ENCODE results near the gene SLC3A2. TPM values are rescaled to one million over a fixed set of nuclear protein-coding genes. Genes with fewer than 3 reads are reported as not detected.
A peak's percentile ranks its signal among the peaks of the same experiment; 100 is the strongest.
"Not testable (repeated sequence)": the region's sequence is repeated elsewhere in the genome, so short reads cannot be mapped to it uniquely, and the experiment has no call there.

The SLC3A2 gene
- total RNA-seq, 3 donors from 2014 or later, result 147 to 214 (median 171) TPM

GRCh38 chr11:62835336-62835735, 45.4 kb upstream of the SLC3A2 start:
- H3K4me1 ChIP-seq, result peaks cover 4 to 13% of the 10 kb centered on the region in 2 donors

GRCh38 chr11:62839050-62839945, 41.4 kb upstream of the SLC3A2 start, which contains the start of gene WDR74:
WDR74 (minus strand) TSS chr11:62839590; CDS start chr11:62839570, 20 bp downstream.
- intact Hi-C loops (cut with DNase I; ENCODE audit: low total_unique reads), result loop anchor here (10.0 kb wide), 1 partner anchor 54 kb away; the partner anchor contains the start of gene TMEM179B

More at GRCh38 chr11:62835336-62835735, 45.4 kb upstream of the SLC3A2 start:
- no peak overlapping the region for H3K4me3 ChIP-seq
- no peaks in the 10 kb centered on the region for H3K9me3 ChIP-seq
- H3K27ac ChIP-seq, result no peak overlapping the region
- TF ChIP-seq CTCF (IDR thresholded peaks at IDR 0.05), result no peak
- TF ChIP-seq POLR2AphosphoS5 (IDR thresholded peaks at IDR 0.05), result no peak
- no peak for TF ChIP-seq POLR2A (IDR thresholded peaks at IDR 0.05)
- H3K36me3 ChIP-seq, result no peaks in the 10 kb centered on the region
- DNase-seq (ENCODE audit: low spot score in 2 of 2), result no peak
- no peaks in the 10 kb centered on the region for H3K27me3 ChIP-seq
- intact Hi-C loops (cut with DNase I; ENCODE audit: low total_unique reads), result loop anchor here (10.0 kb wide), 1 partner anchor 51 kb away; the partner anchor contains the start of gene TMEM179B

GRCh38 chr11:62840721-62841360, 39.9 kb upstream of the SLC3A2 start:
- H3K36me3 ChIP-seq; H3K27me3 ChIP-seq; H3K4me1 ChIP-seq; intact Hi-C loops (cut with DNase I; ENCODE audit: low total_unique reads); H3K9me3 ChIP-seq: not testable (repeated sequence)
- DNase-seq (ENCODE audit: low spot score in 2 of 2), result peak; percentile 65 to 74
- peak overlapping the region; percentile 96 to 99 for H3K27ac ChIP-seq
- peak overlapping the region; percentile 68 to 99 (median 91) for H3K4me3 ChIP-seq
- TF ChIP-seq POLR2AphosphoS5 (IDR thresholded peaks at IDR 0.05), result peak in 1 of 3 donors; percentile 49

More at GRCh38 chr11:62839050-62839945, 41.4 kb upstream of the SLC3A2 start, which contains the start of gene WDR74:
- no peaks in the 10 kb centered on the region for H3K27me3 ChIP-seq
- H3K9me3 ChIP-seq, result no peaks in the 10 kb centered on the region
- peak within 1 kb of the TSS; percentile 68 to 99 (median 91) for H3K4me3 ChIP-seq
- no peaks in the 10 kb centered on the region for H3K36me3 ChIP-seq
- peak; percentile 86 to 90 for DNase-seq (ENCODE audit: low spot score in 2 of 2)
- peak within 1 kb of the TSS; percentile 96 to 99 for H3K27ac ChIP-seq
- H3K4me1 ChIP-seq, result peaks cover 0 to 7% of the 10 kb centered on the region in 2 donors
- TF ChIP-seq POLR2A (IDR thresholded peaks at IDR 0.05) (peak; percentile 85), CTCF (IDR thresholded peaks at IDR 0.05) (no peak), POLR2AphosphoS5 (IDR thresholded peaks at IDR 0.05) (peak; percentile 92 to 99 (median 98))

GRCh38 chr11:62841361-62842170, 39.1 kb upstream of the SLC3A2 start:
- peak overlapping the region; percentile 68 to 99 (median 91) for H3K4me3 ChIP-seq
- no peaks in the 10 kb centered on the region for H3K9me3 ChIP-seq
- H3K27ac ChIP-seq, result peak overlapping the region; percentile 96 to 99
- peak; percentile 81 to 91 for DNase-seq (ENCODE audit: low spot score in 2 of 2)
- no peaks in the 10 kb centered on the region for H3K27me3 ChIP-seq
- TF ChIP-seq CTCF (IDR thresholded peaks at IDR 0.05) (peak in 1 of 3 donors; percentile 15), POLR2A (IDR thresholded peaks at IDR 0.05) (peak; percentile 100), POLR2AphosphoS5 (IDR thresholded peaks at IDR 0.05) (peak; percentile 98 to 100 (median 100))
- no peaks in the 10 kb centered on the region for H3K36me3 ChIP-seq
- intact Hi-C loops (cut with DNase I; ENCODE audit: low total_unique reads), result no loop called here
- H3K4me1 ChIP-seq, result peaks cover 0 to 7% of the 10 kb centered on the region in 2 donors

All from breast epithelium (tissue), 4 donors.